GM19395 (cell line): ENCODE results near the gene VANGL2.
"Not testable (repeated sequence)": the region's sequence is repeated elsewhere in the genome, so short reads cannot be mapped to it uniquely, and the experiment has no call there.

Source experiments
- ATAC-seq: cut with Tn5 transposase; IDR thresholded peaks from one replicate; pipeline ENCODE4 v1.9.1; 2021; ENCODE audit warnings: mild to moderate bottlenecking, moderate library complexity; ENCODE audit not compliant: unreplicated experiment

The VANGL2 gene

GRCh38 chr1:160369087-160369486, 31.3 kb upstream of the VANGL2 start:
- ATAC-seq: no peak

GRCh38 chr1:160370561-160371345, 29.6 kb upstream of the VANGL2 start:
- no peak for ATAC-seq

GRCh38 chr1:160371346-160371631, 29.1 kb upstream of the VANGL2 start:
- no peak for ATAC-seq

GRCh38 chr1:160371756-160372155, 28.6 kb upstream of the VANGL2 start:
- ATAC-seq: no peak

- ATAC-seq: no peak
These were observed 26.7 kb upstream of the VANGL2 start for GRCh38 chr1:160373696-160374095.

GRCh38 chr1:160374306-160375110, 25.9 kb upstream of the VANGL2 start:
- no peak for ATAC-seq

GRCh38 chr1:160375788-160376524, 24.4 kb upstream of the VANGL2 start:
- ATAC-seq: peak; percentile 62

- ATAC-seq: no peak
These were observed 23.7 kb upstream of the VANGL2 start for GRCh38 chr1:160376525-160377131.

GRCh38 chr1:160377585-160378206, 22.7 kb upstream of the VANGL2 start:
- ATAC-seq: no peak

GRCh38 chr1:160384812-160385211, 15.6 kb upstream of the VANGL2 start:
- ATAC-seq: not testable (repeated sequence)

- ATAC-seq: not testable (repeated sequence)
These were observed 12.0 kb upstream of the VANGL2 start for GRCh38 chr1:160388406-160388805.

GRCh38 chr1:160394673-160395072, 5.7 kb upstream of the VANGL2 start:
- ATAC-seq: no peak

- ATAC-seq: no peak
These were observed 2.7 kb upstream of the VANGL2 start for GRCh38 chr1:160397651-160398050.

GRCh38 chr1:160398823-160399222, 1.5 kb upstream of the VANGL2 start:
- ATAC-seq: no peak

GRCh38 chr1:160399544-160400222, 681 bp upstream of the VANGL2 start:
- ATAC-seq: no peak

- ATAC-seq: no peak
These were observed 502 bp downstream of the VANGL2 start for GRCh38 chr1:160400646-160401486.

- no peak for ATAC-seq
These were observed 1.1 kb downstream of the VANGL2 start for GRCh38 chr1:160401487-160401805.

GRCh38 chr1:160402001-160402795, 1.8 kb downstream of the VANGL2 start:
- no peak for ATAC-seq

- ATAC-seq: no peak
These were observed 2.9 kb downstream of the VANGL2 start for GRCh38 chr1:160403244-160403643.
